ENCODE data around the gene ABCB8. TPM values are rescaled to one million over a fixed set of nuclear protein-coding genes. Genes with fewer than 3 reads are reported as not detected.

ABCB8 gene
- total RNA-seq, 1 donor from 2014 or later = 38.1 TPM

DNA sequence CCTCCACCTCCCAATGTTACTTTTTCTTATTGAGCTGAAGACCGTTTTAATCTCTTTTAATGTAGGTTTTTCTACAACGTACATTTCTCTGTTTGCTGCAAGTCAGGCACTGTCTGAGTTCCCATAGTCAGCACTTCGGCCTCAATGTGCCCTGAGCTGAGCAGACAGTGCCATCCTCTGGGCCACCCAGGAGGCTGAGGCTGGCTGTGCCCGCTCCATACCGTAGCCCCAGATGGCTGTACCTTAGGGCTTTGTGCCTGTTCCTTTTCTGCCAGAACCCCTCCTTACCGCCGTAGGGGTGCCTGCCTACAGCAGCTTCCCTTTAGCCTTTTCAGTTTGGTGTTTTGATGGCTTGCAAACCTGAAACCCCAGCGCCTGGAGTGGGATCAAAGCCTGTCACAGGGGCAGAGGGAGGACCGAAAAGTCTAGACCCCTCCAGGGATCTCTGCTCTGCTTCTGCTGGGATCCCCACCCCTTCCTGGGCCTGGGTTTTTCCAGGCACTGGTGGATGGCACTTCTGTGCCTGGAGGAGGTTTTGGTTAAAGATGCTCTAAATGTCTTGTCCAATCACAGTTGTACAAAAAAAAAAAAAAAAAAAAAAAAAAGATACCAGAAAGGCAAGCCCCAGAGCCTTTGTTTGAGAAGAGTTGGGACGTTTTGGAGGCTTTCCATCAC is 67.0 kb downstream of the ABCB8 start:
- no peak for DNase-seq (ENCODE audit: extremely low spot score, unreplicated experiment)
- no peak overlapping the region for H3K4me3 Mint-ChIP-seq (ENCODE audit: unreplicated experiment)
- no peaks in the 10 kb centered on the region for H3K27me3 Mint-ChIP-seq (ENCODE audit: unreplicated experiment)
- TF ChIP-seq, protein P1, sequence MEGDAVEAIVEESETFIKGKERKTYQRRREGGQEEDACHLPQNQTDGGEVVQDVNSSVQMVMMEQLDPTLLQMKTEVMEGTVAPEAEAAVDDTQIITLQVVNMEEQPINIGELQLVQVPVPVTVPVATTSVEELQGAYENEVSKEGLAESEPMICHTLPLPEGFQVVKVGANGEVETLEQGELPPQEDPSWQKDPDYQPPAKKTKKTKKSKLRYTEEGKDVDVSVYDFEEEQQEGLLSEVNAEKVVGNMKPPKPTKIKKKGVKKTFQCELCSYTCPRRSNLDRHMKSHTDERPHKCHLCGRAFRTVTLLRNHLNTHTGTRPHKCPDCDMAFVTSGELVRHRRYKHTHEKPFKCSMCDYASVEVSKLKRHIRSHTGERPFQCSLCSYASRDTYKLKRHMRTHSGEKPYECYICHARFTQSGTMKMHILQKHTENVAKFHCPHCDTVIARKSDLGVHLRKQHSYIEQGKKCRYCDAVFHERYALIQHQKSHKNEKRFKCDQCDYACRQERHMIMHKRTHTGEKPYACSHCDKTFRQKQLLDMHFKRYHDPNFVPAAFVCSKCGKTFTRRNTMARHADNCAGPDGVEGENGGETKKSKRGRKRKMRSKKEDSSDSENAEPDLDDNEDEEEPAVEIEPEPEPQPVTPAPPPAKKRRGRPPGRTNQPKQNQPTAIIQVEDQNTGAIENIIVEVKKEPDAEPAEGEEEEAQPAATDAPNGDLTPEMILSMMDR (IDR thresholded peaks at IDR 0.05) = no peak
- H3K36me3 Mint-ChIP-seq (ENCODE audit: unreplicated experiment) = peaks cover 7% of the 10 kb centered on the region
- H3K4me1 Mint-ChIP-seq (ENCODE audit: unreplicated experiment) = peaks cover 39% of the 10 kb centered on the region
- H3K27ac Mint-ChIP-seq (ENCODE audit: unreplicated experiment) = peak overlapping the region; percentile 73
- H3K9me3 Mint-ChIP-seq (ENCODE audit: unreplicated experiment) = no peaks in the 10 kb centered on the region

DNA sequence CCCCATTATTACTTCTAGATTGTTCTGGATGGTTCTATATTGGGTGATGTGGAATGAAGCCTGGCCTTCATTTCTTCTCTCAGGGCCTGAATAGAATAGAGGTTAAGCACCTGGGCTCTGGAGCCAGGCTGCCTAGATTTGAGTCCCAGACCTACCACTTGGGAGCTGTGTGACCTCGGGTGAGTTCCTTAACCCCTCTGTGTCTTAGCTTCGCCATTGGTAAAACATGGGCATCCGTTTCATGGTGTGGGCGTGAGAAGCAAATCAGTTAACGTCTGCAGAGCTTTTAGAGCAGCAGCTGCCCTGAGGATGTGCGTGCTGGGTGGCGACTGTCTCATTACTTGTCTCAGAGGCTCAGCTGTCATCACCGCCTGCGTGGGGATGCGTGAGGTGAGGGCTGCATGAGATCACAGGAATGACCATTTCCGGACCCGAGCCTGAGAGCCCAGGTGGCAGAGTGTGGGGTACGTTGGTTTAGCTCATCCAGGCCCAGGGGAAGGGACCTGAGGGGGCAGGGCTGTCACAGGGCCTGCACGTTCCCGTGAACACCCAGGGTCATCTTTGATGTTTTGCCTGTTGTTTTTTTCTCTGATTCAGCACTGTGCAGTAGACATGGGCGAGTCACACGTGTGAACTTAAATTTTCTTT is 67.7 kb downstream of the ABCB8 start:
- Mint-ChIP-seq H3K4me3 (ENCODE audit: unreplicated experiment) (no peak overlapping the region), H3K4me1 (ENCODE audit: unreplicated experiment) (peaks cover 35% of the 10 kb centered on the region), H3K27me3 (ENCODE audit: unreplicated experiment) (no peaks in the 10 kb centered on the region)

More for the DNA sequence above, 67.7 kb downstream of the ABCB8 start:
- no peak for DNase-seq (ENCODE audit: extremely low spot score, unreplicated experiment)
- TF ChIP-seq, protein P1 (IDR thresholded peaks at IDR 0.05) = no peak
- Mint-ChIP-seq H3K27ac (ENCODE audit: unreplicated experiment) (no peak overlapping the region), H3K36me3 (ENCODE audit: unreplicated experiment) (peaks cover 8% of the 10 kb centered on the region), H3K9me3 (ENCODE audit: unreplicated experiment) (no peaks in the 10 kb centered on the region)

Other genes starting within 250 kb of the ABCB8 start
- gene TMEM176B, start 228.1 kb upstream of the ABCB8 start, total RNA-seq = not detected in 2 replicates
- not detected in 2 replicates for gene TMEM176A, start 227.7 kb upstream of the ABCB8 start, total RNA-seq
- not detected in 2 replicates for gene AOC1, start 175.9 kb upstream of the ABCB8 start, total RNA-seq
- not detected in 2 replicates for gene KCNH2, start 50.1 kb upstream of the ABCB8 start, total RNA-seq
- 0.73 TPM in 1 of 2 replicates, not detected in the other for gene NOS3, start 37.4 kb upstream of the ABCB8 start, total RNA-seq
- gene ATG9B, start 4.0 kb upstream of the ABCB8 start, total RNA-seq = 0.11 and 0.39 TPM in 2 replicates
- 3.6 and 5.8 TPM in 2 replicates for gene ASIC3, start 20.1 kb downstream of the ABCB8 start, total RNA-seq
- 18.8 and 23.7 TPM in 2 replicates for gene CDK5, start 29.4 kb downstream of the ABCB8 start, total RNA-seq
- gene SLC4A2, start 31.1 kb downstream of the ABCB8 start, total RNA-seq = 289 and 297 TPM in 2 replicates
- 101 and 104 TPM in 2 replicates for gene FASTK, start 52.4 kb downstream of the ABCB8 start, total RNA-seq
- gene TMUB1, start 55.0 kb downstream of the ABCB8 start, total RNA-seq = 26.1 and 30.0 TPM in 2 replicates
- gene AGAP3, start 58.0 kb downstream of the ABCB8 start, total RNA-seq = 131 and 135 TPM in 2 replicates
- gene GBX1, start 139.2 kb downstream of the ABCB8 start, total RNA-seq = not detected in 2 replicates
- not detected in 2 replicates for gene ASB10, start 158.8 kb downstream of the ABCB8 start, total RNA-seq
- 1.1 TPM in 1 of 2 replicates, not detected in the other for gene H2BK1, start 182.0 kb downstream of the ABCB8 start, total RNA-seq
- 43.9 and 47.5 TPM in 2 replicates for gene ABCF2, start 198.8 kb downstream of the ABCB8 start, total RNA-seq
- 89.5 and 93.2 TPM in 2 replicates for gene CHPF2, start 204.0 kb downstream of the ABCB8 start, total RNA-seq
- 88.7 and 96.9 TPM in 2 replicates for gene SMARCD3, start 220.2 kb downstream of the ABCB8 start, total RNA-seq

Measured in osteocyte (in vitro differentiated cells).